Right atrium auricular region (tissue), 2 donors: Measurements from ENCODE around the gene EXOC3L1. TPM values are rescaled to one million over a fixed set of nuclear protein-coding genes. Genes with fewer than 3 reads are reported as not detected.

Experiments used
- DNase-seq: peaks from one replicate; pipeline ENCODE4 v3.0.0-alpha.2; 2019; ENCODE audit warnings: low spot score
- H3K27ac ChIP-seq, 2 donors: fragments of 200-600 bp; sonication (generic); 1 replicate in 1 of 2; 2 replicates in 1 of 2; pipeline ENCODE4 v1.5.1; 2016 to 2019
- H3K27me3 ChIP-seq, 2 donors: fragments of 200-600 bp; sonication (generic); one replicate each; pipeline versions ENCODE4 v1.5.1 to v1.6.0; 2017 to 2019
- H3K36me3 ChIP-seq: fragments of 200-600 bp; sonication (generic); one replicate; pipeline ENCODE4 v1.5.1; 2016
- H3K4me1 ChIP-seq, 2 donors: fragments of 200-600 bp; sonication (generic); one replicate each; pipeline versions ENCODE4 v1.5.1 to v1.6.0; 2017 to 2019
- H3K4me3 ChIP-seq, 2 donors: fragments of 200-600 bp; sonication (generic); 1 replicate in 1 of 2; 2 replicates in 1 of 2; pipeline ENCODE4 v1.5.1; 2017 to 2019; ENCODE audit warnings: mild to moderate bottlenecking in 1 of 2, moderate library complexity in 1 of 2
- H3K9me3 ChIP-seq, 2 donors: fragments of 200-600 bp; sonication (generic); one replicate each; pipeline ENCODE4 v1.5.1; 2019
- total RNA-seq, 2 donors: library from RNA; depleted of rRNA; stranded (reverse); fragments of >200 nt; gene quantifications; one replicate each; pipeline ENCODE4 v1.1.0, GENCODE V29; 2016
- TF ChIP-seq, protein P1 (sequence below), 2 donors: fragments of 200-600 bp; sonication (generic); IDR thresholded peaks; one replicate each; pipeline ENCODE4 v1.5.1; 2019; ENCODE audit warnings: antibody characterized with exemption in 2 of 2

EXOC3L1 gene
- total RNA-seq, 2 donors from 2014 or later, result 2.2 to 2.5 TPM

DNA sequence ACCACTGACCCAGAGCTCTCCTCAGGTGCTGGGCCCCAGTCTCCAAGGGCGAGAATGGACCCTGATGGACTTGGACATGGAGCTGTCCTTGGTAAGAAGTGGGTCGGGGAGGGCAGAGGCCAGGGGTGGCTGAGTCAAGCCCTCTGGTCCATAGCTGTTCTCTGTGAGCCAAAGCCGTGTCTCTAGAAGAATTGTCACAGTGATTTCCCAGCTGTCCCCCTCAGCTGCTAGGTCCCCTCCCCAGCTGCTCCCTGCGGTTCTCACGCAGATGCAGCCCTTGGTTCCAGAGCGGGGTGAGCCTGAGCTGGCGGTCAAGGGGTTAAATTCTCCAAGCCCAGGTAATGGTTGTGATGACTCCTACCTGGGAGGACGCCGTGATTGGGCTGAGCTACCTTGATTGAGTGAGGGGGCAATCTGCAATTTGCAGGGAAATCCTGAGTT lies 20.9 kb downstream of the EXOC3L1 start:
- no peak for DNase-seq
- H3K27me3 ChIP-seq, result no peaks in the 10 kb centered on the region
- TF ChIP-seq, protein P1, sequence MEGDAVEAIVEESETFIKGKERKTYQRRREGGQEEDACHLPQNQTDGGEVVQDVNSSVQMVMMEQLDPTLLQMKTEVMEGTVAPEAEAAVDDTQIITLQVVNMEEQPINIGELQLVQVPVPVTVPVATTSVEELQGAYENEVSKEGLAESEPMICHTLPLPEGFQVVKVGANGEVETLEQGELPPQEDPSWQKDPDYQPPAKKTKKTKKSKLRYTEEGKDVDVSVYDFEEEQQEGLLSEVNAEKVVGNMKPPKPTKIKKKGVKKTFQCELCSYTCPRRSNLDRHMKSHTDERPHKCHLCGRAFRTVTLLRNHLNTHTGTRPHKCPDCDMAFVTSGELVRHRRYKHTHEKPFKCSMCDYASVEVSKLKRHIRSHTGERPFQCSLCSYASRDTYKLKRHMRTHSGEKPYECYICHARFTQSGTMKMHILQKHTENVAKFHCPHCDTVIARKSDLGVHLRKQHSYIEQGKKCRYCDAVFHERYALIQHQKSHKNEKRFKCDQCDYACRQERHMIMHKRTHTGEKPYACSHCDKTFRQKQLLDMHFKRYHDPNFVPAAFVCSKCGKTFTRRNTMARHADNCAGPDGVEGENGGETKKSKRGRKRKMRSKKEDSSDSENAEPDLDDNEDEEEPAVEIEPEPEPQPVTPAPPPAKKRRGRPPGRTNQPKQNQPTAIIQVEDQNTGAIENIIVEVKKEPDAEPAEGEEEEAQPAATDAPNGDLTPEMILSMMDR (IDR thresholded peaks at IDR 0.05), result no peak
- no peaks in the 10 kb centered on the region for H3K36me3 ChIP-seq
- peaks cover 0 to 69% of the 10 kb centered on the region in 2 donors for H3K4me1 ChIP-seq
- no peak overlapping the region for H3K4me3 ChIP-seq
- H3K27ac ChIP-seq, result peak overlapping the region; percentile 90 to 93
- H3K9me3 ChIP-seq, result no peaks in the 10 kb centered on the region

DNA sequence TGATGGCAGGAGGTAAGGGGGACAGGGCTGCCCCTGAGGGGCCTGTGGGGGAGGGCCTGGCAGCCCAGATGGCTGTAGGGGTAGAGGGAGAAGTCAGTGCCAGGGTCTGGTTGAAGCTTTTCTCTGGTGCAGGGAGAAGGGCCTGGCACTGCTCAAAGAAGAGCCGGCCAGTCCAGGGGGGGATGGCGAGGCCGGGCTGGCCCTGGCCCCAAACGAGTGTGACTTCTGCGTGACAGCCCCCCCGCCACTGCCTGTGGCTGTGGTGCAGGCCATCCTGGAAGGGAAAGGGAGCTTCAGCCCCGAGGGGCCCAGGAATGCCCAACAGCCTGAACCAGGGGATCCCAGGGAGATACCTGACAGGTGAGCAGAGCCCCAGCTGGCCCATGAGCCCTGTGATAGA lies 22.3 kb downstream of the EXOC3L1 start:
- H3K4me1 ChIP-seq, result peaks cover 0 to 69% of the 10 kb centered on the region in 2 donors
- TF ChIP-seq, protein P1 (IDR thresholded peaks at IDR 0.05), result no peak
- H3K27me3 ChIP-seq, result no peaks in the 10 kb centered on the region
- H3K4me3 ChIP-seq, result no peak overlapping the region
- H3K36me3 ChIP-seq, result no peaks in the 10 kb centered on the region
- DNase-seq, result no peak
- H3K9me3 ChIP-seq, result no peaks in the 10 kb centered on the region
- H3K27ac ChIP-seq, result peak overlapping the region in 1 of 2 donors; percentile 1

DNA sequence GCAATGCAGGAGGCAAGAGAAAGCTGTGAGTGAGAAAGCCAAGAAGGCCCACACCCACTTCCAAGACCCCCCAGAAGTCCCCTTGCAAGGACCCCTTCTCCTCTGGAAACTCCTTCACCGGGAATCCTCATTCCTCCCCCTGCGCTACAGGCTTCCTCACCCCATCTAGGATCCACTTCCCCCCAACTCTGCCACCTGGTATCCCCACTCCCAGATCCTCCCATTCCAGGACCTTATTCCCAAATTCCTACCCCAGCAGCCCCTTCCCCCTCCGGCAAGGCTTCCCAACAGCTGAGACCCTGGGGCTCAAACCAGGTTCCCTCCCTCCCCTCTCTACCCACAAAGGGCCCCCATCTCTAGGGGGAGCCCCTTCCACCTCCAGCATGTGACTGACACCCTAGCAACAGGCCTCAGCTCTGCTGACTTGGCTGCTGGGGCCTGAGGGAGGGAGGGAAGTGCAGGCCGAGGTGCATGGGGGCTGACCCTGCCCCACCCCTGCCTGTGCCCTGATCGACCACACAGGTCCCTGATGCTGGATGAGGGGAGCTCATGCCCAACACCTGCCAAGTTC lies 23.3 kb downstream of the EXOC3L1 start:
- Histone ChIP-seq H3K4me1 (peaks cover 0 to 74% of the 10 kb centered on the region in 2 donors), H3K9me3 (no peaks in the 10 kb centered on the region), H3K4me3 (no peak overlapping the region), H3K27me3 (no peaks in the 10 kb centered on the region), H3K27ac (peak overlapping the region in 1 of 2 donors; percentile 1), H3K36me3 (no peaks in the 10 kb centered on the region)
- no peak for DNase-seq
- TF ChIP-seq, protein P1 (IDR thresholded peaks at IDR 0.05), result no peak

DNA sequence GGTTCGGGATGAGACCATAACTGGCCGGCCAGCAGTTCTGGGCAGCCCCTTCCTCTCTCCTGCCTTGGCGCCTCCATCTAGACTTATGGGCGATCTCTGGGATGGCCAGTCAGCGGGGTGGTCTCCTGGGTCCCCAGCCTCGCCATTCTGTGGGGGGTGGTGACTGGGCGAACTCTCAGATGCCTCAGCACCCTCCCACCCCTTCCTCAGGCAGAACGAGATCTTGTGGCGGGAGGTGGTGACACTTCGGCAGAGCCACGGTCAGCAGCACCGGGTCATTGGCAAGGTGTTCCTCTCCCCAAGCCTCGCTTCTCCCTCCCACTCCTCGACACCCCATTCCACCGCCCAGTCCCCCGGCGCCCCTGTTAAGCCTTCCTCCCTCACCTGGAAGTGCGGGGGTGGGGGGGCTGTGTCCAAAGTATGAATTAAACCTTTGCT lies 23.8 kb downstream of the EXOC3L1 start:
- Histone ChIP-seq H3K36me3 (no peaks in the 10 kb centered on the region), H3K4me3 (no peak overlapping the region), H3K4me1 (peaks cover 0 to 74% of the 10 kb centered on the region in 2 donors), H3K27ac (peak overlapping the region in 1 of 2 donors; percentile 69), H3K9me3 (no peaks in the 10 kb centered on the region), H3K27me3 (no peaks in the 10 kb centered on the region)
- TF ChIP-seq, protein P1 (IDR thresholded peaks at IDR 0.05), result no peak
- DNase-seq, result no peak

DNA sequence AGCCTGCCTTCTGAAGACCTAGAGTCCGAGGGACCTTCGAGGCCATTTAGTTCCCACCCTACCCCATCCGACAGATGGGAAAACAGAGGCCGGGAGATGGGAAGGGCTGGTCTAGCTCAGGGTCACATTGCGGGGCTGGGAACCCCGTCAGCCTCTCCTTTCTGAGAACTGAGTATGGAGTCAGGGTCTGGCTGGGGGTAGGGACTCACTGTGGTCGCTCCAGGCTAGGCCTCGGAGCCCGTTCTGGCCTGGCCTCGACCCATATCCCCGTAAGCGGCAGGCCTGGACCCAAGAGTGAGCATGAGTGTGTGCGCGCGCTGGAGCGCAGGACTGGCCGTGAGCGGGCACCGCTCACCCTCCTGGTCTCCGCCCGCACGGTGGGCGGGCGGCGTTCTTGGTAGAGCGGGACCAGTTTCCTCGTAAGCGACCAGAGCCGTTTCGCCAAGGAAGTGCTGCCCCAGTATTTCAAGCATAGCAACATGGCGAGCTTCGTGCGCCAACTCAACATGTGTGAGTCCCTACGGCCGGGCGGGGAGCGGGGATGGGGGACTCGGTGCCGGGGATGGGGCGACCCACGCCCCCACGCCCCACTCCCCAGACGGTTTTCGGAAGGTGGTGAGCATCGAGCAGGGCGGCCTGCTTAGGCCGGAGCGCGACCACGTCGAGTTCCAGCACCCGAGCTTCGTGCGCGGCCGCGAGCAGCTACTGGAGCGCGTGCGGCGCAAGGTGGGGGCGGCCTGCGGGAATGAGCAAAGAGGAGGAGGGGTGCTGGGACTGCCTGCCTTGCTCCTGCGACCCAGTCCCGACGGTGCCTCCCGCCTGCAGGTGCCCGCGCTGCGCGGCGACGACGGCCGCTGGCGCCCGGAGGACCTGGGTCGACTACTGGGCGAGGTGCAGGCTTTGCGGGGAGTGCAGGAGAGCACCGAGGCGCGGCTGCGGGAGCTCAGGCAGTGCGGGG lies 24.5 kb downstream of the EXOC3L1 start:
- DNase-seq, result no peak
- no peaks in the 10 kb centered on the region for H3K36me3 ChIP-seq
- H3K4me1 ChIP-seq, result peaks cover 0 to 70% of the 10 kb centered on the region in 2 donors
- H3K9me3 ChIP-seq, result no peaks in the 10 kb centered on the region
- H3K27me3 ChIP-seq, result no peaks in the 10 kb centered on the region
- TF ChIP-seq, protein P1 (IDR thresholded peaks at IDR 0.05), result no peak
- H3K4me3 ChIP-seq, result peak overlapping the region; percentile 26 to 47
- peak overlapping the region; percentile 69 to 80 for H3K27ac ChIP-seq
